GM10248 (cell line): ENCODE data around the gene KRT13.

Experiments used
- CTCF ChIA-PET: fragments of 300-600 bp; sonication (Branson Sonifier 250); formaldehyde crosslinking; extraction: SDS; loops from one replicate; lab custom pipeline; 2021; ENCODE audit warnings: antibody characterized with exemption; lab: Yijun Ruan, JAX
- POLR2A ChIA-PET: fragments of 350-650 bp; sonication (Branson Sonifier 250); formaldehyde crosslinking; extraction: SDS; loops from one replicate; lab custom pipeline; 2020; ENCODE audit warnings: antibody characterized with exemption; lab: Yijun Ruan, JAX
- DNase-seq: peaks from one replicate; pipeline ENCODE4 v3.0.0; 2012; ENCODE audit errors: extremely low spot score
- CTCF ChIP-seq: IDR thresholded peaks from 2 replicates; pipeline ENCODE4 v1.5.1; 2012; ENCODE audit warnings: mild to moderate bottlenecking, low read depth; ENCODE audit errors: extremely low read depth, missing control alignments, control extremely low read depth

KRT13 gene

GRCh38 chr17:41521574-41522261 lies 16.3 kb upstream of the KRT13 start:
- DNase-seq, result no peak
- TF ChIP-seq CTCF, result no peak
- ChIA-PET CTCF (no interaction called here), POLR2A (no interaction called here)

- ChIA-PET POLR2A (no interaction called here), CTCF (interaction anchor here (1.0 kb wide), 1 partner anchor 9 kb away, joined by 3 read pairs; no protein-coding TSS in a partner anchor)
- no peak for TF ChIP-seq CTCF
- no peak for DNase-seq
Measured at GRCh38 chr17:41520821-41521521, 15.6 kb upstream of the KRT13 start.

DNA sequence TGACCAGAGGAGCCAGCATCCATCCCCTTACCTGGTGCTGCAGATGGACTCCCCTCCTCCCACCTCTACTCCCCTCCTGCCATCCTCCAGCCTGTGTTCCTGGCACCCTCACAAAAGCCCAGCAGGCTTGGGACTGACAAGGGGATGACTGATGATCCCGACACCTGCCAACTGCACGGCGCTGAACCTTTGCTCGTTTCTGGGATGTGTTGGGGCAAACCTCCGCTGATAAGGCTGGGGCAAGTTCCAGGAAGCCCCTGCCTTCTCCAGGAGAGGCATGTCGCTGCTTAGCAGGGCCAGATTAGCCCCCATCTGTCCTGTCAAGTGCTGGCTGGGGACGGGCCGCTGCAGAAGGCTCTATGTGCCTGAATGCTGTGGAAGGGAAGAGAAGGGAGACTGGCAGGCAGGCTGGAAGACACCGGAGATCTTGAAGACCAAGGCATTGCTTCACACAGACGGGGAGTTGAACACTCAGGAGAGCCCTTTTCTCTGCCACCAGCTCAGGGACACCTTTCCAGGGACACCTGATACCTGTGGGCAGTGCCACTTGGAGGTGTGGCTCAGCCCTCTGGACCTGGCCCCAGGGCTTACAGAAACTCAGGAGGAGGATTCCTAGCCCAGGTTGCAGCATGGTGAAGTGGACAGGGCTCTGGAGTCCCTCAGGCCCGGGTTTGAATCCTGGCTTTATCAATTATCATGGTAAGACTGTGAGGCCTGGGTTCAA lies 14.3 kb upstream of the KRT13 start:
- ChIA-PET CTCF (interaction anchor here (1.1 kb wide), 1 partner anchor 64 kb away, joined by 3 read pairs; no protein-coding TSS in a partner anchor), POLR2A (no interaction called here)
- DNase-seq, result no peak
- TF ChIP-seq CTCF, result no peak

GRCh38 chr17:41518789-41519449 lies 13.5 kb upstream of the KRT13 start, which contains the start of gene KRT15:
KRT15 (minus strand) TSS chr17:41518890; CDS start chr17:41518827, 63 bp downstream.
- TF ChIP-seq CTCF, result no peak
- no peak for DNase-seq
- ChIA-PET CTCF (interaction anchor here (0.7 to 1.5 kb wide), 2 partner anchors 30 to 144 kb away, joined by 3 to 8 read pairs; no protein-coding TSS in a partner anchor), POLR2A (no interaction called here)

DNA sequence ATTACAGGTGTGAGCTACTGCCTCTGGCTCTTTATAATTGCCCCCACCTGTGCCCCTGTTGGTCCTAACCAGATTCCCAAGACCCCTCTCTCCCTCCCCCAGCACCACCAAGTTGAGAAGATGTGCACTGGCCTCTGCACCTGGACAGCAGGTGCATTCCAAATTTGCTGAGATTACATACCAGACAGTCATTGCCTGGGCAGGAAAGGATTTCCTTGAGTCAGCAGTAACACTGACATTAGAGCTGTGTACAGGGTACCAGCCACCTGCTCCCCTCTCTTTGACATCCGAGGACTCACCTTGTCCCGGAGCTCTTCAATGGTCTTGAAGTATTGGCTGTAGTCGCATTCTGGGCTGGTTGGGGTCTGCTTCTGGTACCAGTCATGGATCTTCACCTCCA lies 12.6 kb upstream of the KRT13 start:
- DNase-seq, result no peak
- ChIA-PET POLR2A (no interaction called here), CTCF (interaction anchor here (1.5 kb wide), 1 partner anchor 31 kb away, joined by 8 read pairs; no protein-coding TSS in a partner anchor)
- no peak for TF ChIP-seq CTCF
